Measurements from ENCODE around the gene NEK4.
A peak's percentile ranks its signal among the peaks of the same experiment; 100 is the strongest.

NEK4 gene

GRCh38 chr3:52722491-52722890 is 48.2 kb downstream of the NEK4 start:
- peaks cover 5% of the 10 kb centered on the region for H3K4me1 ChIP-seq (ENCODE audit: control insufficient read depth, insufficient read depth, low read length)
- no peak overlapping the region for H3K9ac ChIP-seq (ENCODE audit: low read length)
- H3K4me3 ChIP-seq (ENCODE audit: low read length) = no peak overlapping the region
- peaks cover 3% of the 10 kb centered on the region for H3K36me3 ChIP-seq (ENCODE audit: control insufficient read depth, insufficient read depth, low read length, severe bottlenecking)
- no peaks in the 10 kb centered on the region for H3K27me3 ChIP-seq (replicated peaks; ENCODE audit: control insufficient read depth, insufficient read depth, low read length)
- no peak for DNase-seq (ENCODE audit: low read depth)
- peaks cover 3% of the 10 kb centered on the region for H3K9me3 ChIP-seq (ENCODE audit: control insufficient read depth, low read length)

- DNase-seq (ENCODE audit: low read depth) = no peak
- H3K9ac ChIP-seq (ENCODE audit: low read length) = no peak overlapping the region
- H3K4me3 ChIP-seq (ENCODE audit: low read length) = no peak overlapping the region
- H3K27me3 ChIP-seq (replicated peaks; ENCODE audit: control insufficient read depth, insufficient read depth, low read length) = no peaks in the 10 kb centered on the region
- H3K9me3 ChIP-seq (ENCODE audit: control insufficient read depth, low read length) = peaks cover 3% of the 10 kb centered on the region
- H3K36me3 ChIP-seq (ENCODE audit: control insufficient read depth, insufficient read depth, low read length, severe bottlenecking) = peaks cover 3% of the 10 kb centered on the region
- peaks cover 5% of the 10 kb centered on the region for H3K4me1 ChIP-seq (ENCODE audit: control insufficient read depth, insufficient read depth, low read length)
Observed at GRCh38 chr3:52721730-52722008, 49.1 kb downstream of the NEK4 start.

GRCh38 chr3:52721002-52721729 is 49.6 kb downstream of the NEK4 start:
- no peak for DNase-seq (ENCODE audit: low read depth)
- no peak overlapping the region for H3K9ac ChIP-seq (ENCODE audit: low read length)
- H3K4me3 ChIP-seq (ENCODE audit: low read length) = no peak overlapping the region
- no peaks in the 10 kb centered on the region for H3K27me3 ChIP-seq (replicated peaks; ENCODE audit: control insufficient read depth, insufficient read depth, low read length)
- H3K36me3 ChIP-seq (ENCODE audit: control insufficient read depth, insufficient read depth, low read length, severe bottlenecking) = peaks cover 3% of the 10 kb centered on the region
- peaks cover 5% of the 10 kb centered on the region for H3K4me1 ChIP-seq (ENCODE audit: control insufficient read depth, insufficient read depth, low read length)
- H3K9me3 ChIP-seq (ENCODE audit: control insufficient read depth, low read length) = peaks cover 3% of the 10 kb centered on the region

GRCh38 chr3:52719618-52720017 is 51.1 kb downstream of the NEK4 start:
- Histone ChIP-seq H3K27me3 (replicated peaks; ENCODE audit: control insufficient read depth, insufficient read depth, low read length) (no peaks in the 10 kb centered on the region), H3K4me1 (ENCODE audit: control insufficient read depth, insufficient read depth, low read length) (peaks cover 5% of the 10 kb centered on the region), H3K9ac (ENCODE audit: low read length) (no peak overlapping the region), H3K36me3 (ENCODE audit: control insufficient read depth, insufficient read depth, low read length, severe bottlenecking) (peaks cover 3% of the 10 kb centered on the region), H3K9me3 (ENCODE audit: control insufficient read depth, low read length) (peaks cover 3% of the 10 kb centered on the region), H3K4me3 (ENCODE audit: low read length) (no peak overlapping the region)
- DNase-seq (ENCODE audit: low read depth) = no peak

GRCh38 chr3:52715714-52716305 is 54.9 kb downstream of the NEK4 start:
- H3K9ac ChIP-seq (ENCODE audit: low read length) = no peak overlapping the region
- H3K4me1 ChIP-seq (ENCODE audit: control insufficient read depth, insufficient read depth, low read length) = peaks cover 2% of the 10 kb centered on the region
- peaks cover 10% of the 10 kb centered on the region for H3K36me3 ChIP-seq (ENCODE audit: control insufficient read depth, insufficient read depth, low read length, severe bottlenecking)
- H3K9me3 ChIP-seq (ENCODE audit: control insufficient read depth, low read length) = peaks cover 3% of the 10 kb centered on the region
- DNase-seq (ENCODE audit: low read depth) = no peak
- H3K27me3 ChIP-seq (replicated peaks; ENCODE audit: control insufficient read depth, insufficient read depth, low read length) = no peaks in the 10 kb centered on the region
- H3K4me3 ChIP-seq (ENCODE audit: low read length) = no peak overlapping the region

GRCh38 chr3:52714335-52715302 is 56.1 kb downstream of the NEK4 start:
- Histone ChIP-seq H3K9me3 (ENCODE audit: control insufficient read depth, low read length) (peaks cover under 1% of the 10 kb centered on the region), H3K9ac (ENCODE audit: low read length) (no peak overlapping the region), H3K4me1 (ENCODE audit: control insufficient read depth, insufficient read depth, low read length) (no peaks in the 10 kb centered on the region), H3K36me3 (ENCODE audit: control insufficient read depth, insufficient read depth, low read length, severe bottlenecking) (peaks cover 10% of the 10 kb centered on the region), H3K27me3 (replicated peaks; ENCODE audit: control insufficient read depth, insufficient read depth, low read length) (no peaks in the 10 kb centered on the region), H3K4me3 (ENCODE audit: low read length) (no peak overlapping the region)
- no peak for DNase-seq (ENCODE audit: low read depth)

- H3K27me3 ChIP-seq (replicated peaks; ENCODE audit: control insufficient read depth, insufficient read depth, low read length) = no peaks in the 10 kb centered on the region
- H3K4me1 ChIP-seq (ENCODE audit: control insufficient read depth, insufficient read depth, low read length) = peaks cover 6% of the 10 kb centered on the region
- DNase-seq (ENCODE audit: low read depth) = no peak
- H3K9me3 ChIP-seq (ENCODE audit: control insufficient read depth, low read length) = no peaks in the 10 kb centered on the region
- no peak overlapping the region for H3K4me3 ChIP-seq (ENCODE audit: low read length)
- H3K9ac ChIP-seq (ENCODE audit: low read length) = no peak overlapping the region
- H3K36me3 ChIP-seq (ENCODE audit: control insufficient read depth, insufficient read depth, low read length, severe bottlenecking) = peaks cover 26% of the 10 kb centered on the region
Observed at GRCh38 chr3:52712291-52713212, 58.2 kb downstream of the NEK4 start.

GRCh38 chr3:52710512-52710911 is 60.2 kb downstream of the NEK4 start:
- Histone ChIP-seq H3K4me3 (ENCODE audit: low read length) (no peak overlapping the region), H3K9ac (ENCODE audit: low read length) (no peak overlapping the region), H3K27me3 (replicated peaks; ENCODE audit: control insufficient read depth, insufficient read depth, low read length) (no peaks in the 10 kb centered on the region), H3K9me3 (ENCODE audit: control insufficient read depth, low read length) (no peaks in the 10 kb centered on the region), H3K36me3 (ENCODE audit: control insufficient read depth, insufficient read depth, low read length, severe bottlenecking) (peaks cover 27% of the 10 kb centered on the region), H3K4me1 (ENCODE audit: control insufficient read depth, insufficient read depth, low read length) (peaks cover 14% of the 10 kb centered on the region)
- DNase-seq (ENCODE audit: low read depth) = no peak

- peak overlapping the region; percentile 96 for H3K4me3 ChIP-seq (ENCODE audit: low read length)
- H3K9ac ChIP-seq (ENCODE audit: low read length) = peak overlapping the region; percentile 97
- H3K9me3 ChIP-seq (ENCODE audit: control insufficient read depth, low read length) = no peaks in the 10 kb centered on the region
- peaks cover 27% of the 10 kb centered on the region for H3K4me1 ChIP-seq (ENCODE audit: control insufficient read depth, insufficient read depth, low read length)
- H3K36me3 ChIP-seq (ENCODE audit: control insufficient read depth, insufficient read depth, low read length, severe bottlenecking) = peaks cover 27% of the 10 kb centered on the region
- H3K27me3 ChIP-seq (replicated peaks; ENCODE audit: control insufficient read depth, insufficient read depth, low read length) = no peaks in the 10 kb centered on the region
- no peak for DNase-seq (ENCODE audit: low read depth)
Observed at GRCh38 chr3:52707585-52707984, 63.2 kb downstream of the NEK4 start.

GRCh38 chr3:52705688-52706686 is 64.8 kb downstream of the NEK4 start, which contains the start of the genes GLT8D1 and SPCS1:
Gene GLT8D1 (minus strand): TSS chr3:52705791. CDS start chr3:52700460, 5,331 bp downstream.
Gene SPCS1 (plus strand): TSS chr3:52706106. CDS start chr3:52706247, 141 bp downstream.
- Histone ChIP-seq H3K36me3 (ENCODE audit: control insufficient read depth, insufficient read depth, low read length, severe bottlenecking) (peaks cover 19% of the 10 kb centered on the region), H3K9ac (ENCODE audit: low read length) (peak within 1 kb of the TSS; percentile 97), H3K27me3 (replicated peaks; ENCODE audit: control insufficient read depth, insufficient read depth, low read length) (no peaks in the 10 kb centered on the region), H3K9me3 (ENCODE audit: control insufficient read depth, low read length) (no peaks in the 10 kb centered on the region), H3K4me3 (ENCODE audit: low read length) (peak within 1 kb of the TSS; percentile 96), H3K4me1 (ENCODE audit: control insufficient read depth, insufficient read depth, low read length) (peaks cover 27% of the 10 kb centered on the region)
- peak; percentile 95 for DNase-seq (ENCODE audit: low read depth)

All from adipocyte (in vitro differentiated cells).